Hindlimb muscle (tissue), 1 donor: ENCODE data around the gene EXOSC2. TPM values are rescaled to one million over a fixed set of nuclear protein-coding genes. Genes with fewer than 3 reads are reported as not detected.
"Not testable (repeated sequence)": the region's sequence is repeated elsewhere in the genome, so short reads cannot be mapped to it uniquely, and the experiment has no call there.

ENCODE experiments used
- DNase-seq: peaks from one replicate; pipeline ENCODE4 v3.0.0-alpha.2; 2013
- polyA plus RNA-seq: library from polyadenylated mRNA; unstranded; fragments of 120-200 nt; gene quantifications from one replicate; pipeline ENCODE4 v1.2.1, GENCODE V29; 2013; ENCODE audit not compliant: insufficient read length

EXOSC2 gene
- polyA plus RNA-seq, 1 donor: 25.5 TPM

DNA sequence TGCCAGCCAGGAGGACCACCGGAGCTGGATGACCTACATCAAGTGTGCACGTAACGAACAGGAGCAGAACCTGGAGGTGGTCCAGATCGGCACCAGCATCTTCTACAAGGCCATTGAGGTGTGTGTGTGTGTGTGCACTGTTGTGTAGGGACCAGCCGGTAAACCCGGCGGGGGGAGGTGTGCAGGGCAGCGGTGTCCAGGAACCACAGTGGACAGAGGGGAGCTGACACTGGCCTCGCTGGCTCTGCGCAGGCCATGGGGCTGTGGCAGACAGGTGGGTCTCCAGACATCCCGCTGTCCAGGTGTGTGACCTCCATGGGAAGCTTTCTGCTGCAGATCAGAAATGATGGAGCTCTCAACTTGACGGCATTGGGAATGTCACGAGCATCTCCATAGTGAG is 25.4 kb upstream of the EXOSC2 start:
- no peak for DNase-seq

- DNase-seq: no peak
Observed at GRCh38 chr9:130668659-130669058, 24.9 kb upstream of the EXOSC2 start.

DNA sequence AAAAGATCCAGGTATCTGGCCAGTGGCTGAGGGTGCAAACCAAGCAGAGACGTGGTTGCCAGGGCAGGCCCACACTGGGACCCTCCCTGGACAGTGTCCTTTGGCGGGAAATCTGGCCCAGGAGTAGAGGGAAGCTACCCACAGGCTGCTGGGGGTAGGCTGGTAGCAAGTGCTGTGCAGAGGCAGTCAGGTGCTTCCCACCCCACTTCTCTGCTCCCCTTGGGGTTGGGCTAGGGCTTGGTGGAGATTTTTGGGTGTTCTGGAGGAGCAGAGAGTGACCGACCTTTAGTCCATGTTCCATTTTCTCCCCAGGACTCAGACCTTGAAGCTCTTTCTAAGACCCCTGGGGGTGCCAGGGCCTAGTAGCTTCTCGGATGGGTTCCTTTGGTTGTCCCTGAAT is 23.6 kb upstream of the EXOSC2 start:
- no peak for DNase-seq

DNA sequence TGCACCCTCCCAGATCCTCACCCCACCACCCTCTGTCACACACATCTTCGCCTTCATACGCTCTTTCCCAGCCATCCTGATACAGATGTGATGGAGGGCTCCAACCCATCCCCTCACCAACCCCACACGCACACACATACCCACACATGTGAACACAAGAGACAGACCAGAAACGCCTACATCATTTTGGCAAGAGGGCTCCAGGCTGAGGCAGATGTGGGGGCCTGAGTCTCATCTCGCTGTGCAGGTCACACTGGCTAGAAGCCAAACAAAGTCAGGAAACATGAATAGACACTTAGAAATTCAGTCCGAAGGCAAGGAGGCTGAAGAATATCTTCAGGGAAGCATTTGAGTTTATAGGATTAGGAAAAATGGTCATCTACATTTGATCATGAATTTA is 22.9 kb upstream of the EXOSC2 start:
- no peak for DNase-seq

DNA sequence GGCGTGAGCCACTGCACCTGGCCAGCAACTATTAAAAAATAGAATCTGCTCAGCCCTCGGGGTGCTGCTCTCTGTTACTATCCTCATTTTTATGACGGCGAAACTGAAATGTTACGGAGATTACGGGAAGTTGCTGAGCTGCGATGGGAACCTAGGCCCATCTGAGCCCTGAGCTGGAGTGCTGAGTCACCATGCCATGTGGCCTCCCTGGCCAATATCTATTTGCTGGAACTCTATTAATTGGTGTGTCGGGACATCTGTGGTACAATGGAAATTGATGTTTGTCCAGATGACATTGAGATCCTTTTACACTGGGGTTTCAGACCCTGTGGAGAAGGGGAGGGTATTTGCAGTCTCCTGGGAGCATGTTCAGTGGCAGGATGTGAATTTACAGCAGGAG is 21.1 kb upstream of the EXOSC2 start:
- no peak for DNase-seq

DNA sequence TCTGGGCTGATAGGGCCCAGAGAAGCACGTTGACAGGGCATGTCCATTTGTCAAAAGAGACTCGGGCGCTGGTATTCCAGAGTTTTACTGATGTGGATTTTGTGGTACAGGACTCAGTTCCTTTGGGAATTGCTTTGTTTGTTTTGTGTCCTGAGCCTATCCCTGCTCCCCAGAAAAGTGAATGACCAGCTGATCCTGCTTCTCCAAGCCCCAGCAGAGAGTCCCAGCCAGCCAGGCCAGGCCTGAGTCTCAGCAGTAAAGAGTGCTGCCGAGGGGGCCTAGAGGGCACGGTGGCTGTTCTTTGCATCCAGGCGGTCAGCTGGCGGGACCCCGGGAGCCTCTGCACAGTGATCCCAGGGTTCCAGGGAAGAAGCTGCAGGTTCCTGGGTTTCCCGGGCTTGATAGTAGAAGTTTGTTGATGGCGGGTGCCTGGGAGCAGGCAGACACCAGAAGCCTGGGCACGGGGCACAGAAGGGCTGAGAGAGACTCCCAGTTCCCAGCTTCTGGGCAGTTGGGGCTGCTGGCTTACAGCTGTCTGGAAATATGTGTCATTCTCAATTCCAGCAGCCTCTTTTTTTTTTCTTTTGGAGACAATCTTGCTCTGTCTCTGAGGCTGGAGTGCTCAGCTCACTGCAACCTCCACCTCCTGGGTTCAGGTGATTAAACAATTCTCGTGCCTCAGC is 20.5 kb upstream of the EXOSC2 start:
- DNase-seq: no peak

DNA sequence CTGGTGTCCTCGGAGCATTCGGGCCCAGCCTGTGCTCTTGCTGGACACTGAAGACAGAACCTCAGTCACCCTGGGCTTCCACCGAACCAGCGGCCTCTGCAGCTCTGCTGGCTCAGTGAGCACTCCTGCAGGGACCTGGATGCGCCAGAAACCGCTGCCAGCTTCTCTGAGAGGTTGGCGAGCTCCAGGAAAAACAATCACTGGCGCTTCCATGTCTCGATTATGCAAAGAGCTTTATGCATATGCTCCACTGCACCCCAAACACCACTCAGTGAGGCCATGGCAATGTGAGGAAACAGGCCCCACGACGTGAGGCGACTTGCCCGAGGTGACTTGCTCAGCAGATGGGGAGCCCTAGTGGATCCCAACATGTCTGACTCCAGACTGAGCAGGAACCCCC is 18.2 kb upstream of the EXOSC2 start:
- no peak for DNase-seq

DNA sequence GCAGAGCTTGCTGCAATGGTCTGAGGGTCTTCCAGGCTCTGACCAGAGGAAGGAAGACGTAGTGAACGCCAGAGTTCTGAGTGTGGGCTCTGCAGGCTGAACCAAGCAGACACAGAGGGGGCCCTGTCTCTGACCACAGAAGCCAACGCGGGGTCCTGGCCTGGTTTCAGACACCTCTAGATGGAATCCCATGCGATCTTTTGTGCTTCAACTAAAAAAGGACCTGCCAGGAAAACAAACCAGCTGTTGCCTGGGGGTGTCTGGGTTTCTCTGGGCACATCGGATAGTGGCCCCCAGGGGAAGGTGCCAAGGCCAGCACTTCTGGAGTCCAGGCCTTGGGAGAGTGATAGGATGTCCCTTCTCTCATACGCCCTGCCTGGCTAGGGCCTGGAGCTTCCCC is 16.3 kb upstream of the EXOSC2 start:
- DNase-seq: no peak

GRCh38 chr9:130680836-130681768 is 12.5 kb upstream of the EXOSC2 start:
- DNase-seq: peak; percentile 66

GRCh38 chr9:130681769-130682420 is 11.7 kb upstream of the EXOSC2 start:
- no peak for DNase-seq

DNA sequence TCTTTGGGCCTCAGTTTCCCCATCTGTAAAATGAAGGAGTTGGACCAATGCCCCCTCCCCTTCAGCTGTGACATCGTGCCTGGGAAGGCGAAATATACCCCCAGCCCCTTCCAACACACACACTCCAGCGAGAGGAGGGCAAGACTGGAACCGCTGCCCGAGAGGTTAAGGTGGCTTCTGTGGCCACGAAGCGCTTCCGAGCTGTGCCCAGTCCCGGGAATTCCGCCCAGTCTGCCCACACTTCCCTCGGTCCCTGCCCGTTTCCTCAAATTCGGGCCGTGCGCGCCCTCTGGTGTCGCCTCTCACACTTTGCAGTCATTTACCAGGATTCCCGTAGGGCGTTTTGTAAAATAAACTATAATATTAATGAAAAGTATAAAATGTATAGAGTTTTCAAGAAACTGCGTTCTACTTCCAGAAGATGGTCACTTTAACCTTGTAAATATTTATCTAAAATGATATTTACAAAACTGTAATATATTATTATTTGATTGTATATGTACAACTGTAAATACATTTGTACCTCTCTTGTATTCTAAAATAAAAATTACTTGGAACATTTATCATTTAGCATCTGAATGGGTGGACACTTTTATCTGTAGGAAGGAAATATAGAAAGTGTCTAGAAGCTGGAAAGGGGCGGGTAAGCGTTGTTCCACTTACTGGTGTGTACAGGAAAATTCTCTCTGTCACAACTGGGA is 11.0 kb upstream of the EXOSC2 start:
- DNase-seq: peak; percentile 59

DNA sequence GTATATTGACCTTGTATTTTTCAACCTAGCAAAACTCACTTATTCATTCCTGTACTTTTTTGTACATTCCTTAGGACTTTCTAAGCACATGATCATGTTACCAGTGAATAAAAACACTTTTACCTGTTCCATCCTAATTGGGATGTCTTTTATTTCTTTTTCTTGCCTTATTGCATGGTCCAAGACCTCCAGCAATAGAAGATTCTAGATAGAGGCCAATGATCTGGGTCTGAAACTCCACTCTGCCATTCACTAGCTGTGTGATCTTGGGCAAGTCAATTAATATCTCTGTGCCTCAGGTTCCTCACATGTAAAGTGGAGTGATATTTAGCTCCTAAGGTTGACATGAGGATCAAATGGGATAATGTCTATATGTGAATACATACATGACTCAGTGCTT is 8.5 kb upstream of the EXOSC2 start:
- DNase-seq: no peak

GRCh38 chr9:130685945-130686344 is 7.6 kb upstream of the EXOSC2 start:
- not testable (repeated sequence) for DNase-seq

- no peak for DNase-seq
Observed at GRCh38 chr9:130687615-130688014, 6.0 kb upstream of the EXOSC2 start.

- DNase-seq: no peak
Observed at GRCh38 chr9:130688072-130688471, 5.5 kb upstream of the EXOSC2 start.

- DNase-seq: no peak
Observed at GRCh38 chr9:130689572-130689936, 4.0 kb upstream of the EXOSC2 start.

DNA sequence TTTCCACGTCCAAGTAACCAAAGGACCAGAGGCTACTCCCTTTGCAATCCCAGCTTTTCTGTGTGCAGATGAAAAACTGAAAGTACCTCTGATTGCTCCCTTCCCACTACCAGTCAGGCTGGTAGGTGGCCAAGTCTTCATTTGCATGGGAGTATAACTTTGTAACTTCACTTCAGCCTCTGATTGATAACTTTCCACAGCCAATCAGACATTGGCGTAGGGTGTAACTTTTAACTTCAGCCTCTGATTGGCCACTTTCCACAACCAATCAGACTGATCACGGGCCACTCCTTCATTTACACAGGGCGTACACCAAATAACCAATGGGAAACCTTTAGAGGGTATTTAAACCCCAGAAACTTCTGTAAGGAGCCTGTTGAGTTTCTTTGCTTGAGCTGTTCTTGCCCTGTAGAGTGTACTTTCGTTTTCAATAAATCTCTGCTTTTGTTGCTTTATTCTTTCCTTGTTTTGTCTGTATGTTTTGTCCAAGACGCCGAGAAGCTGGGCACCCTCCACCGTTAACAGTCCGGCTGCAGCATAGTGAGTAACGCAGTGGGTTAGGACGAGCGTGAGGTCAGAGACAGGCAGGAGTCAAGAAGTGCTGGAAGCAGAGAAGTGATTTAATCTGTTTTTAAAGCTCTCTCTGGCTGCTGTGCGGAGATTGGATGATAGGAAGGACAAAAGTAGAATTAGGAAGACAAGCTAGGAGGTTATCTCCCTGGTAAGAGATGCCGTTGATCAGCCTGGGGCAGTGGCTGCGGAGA is 3.5 kb upstream of the EXOSC2 start:
- peak; percentile 76 for DNase-seq

DNA sequence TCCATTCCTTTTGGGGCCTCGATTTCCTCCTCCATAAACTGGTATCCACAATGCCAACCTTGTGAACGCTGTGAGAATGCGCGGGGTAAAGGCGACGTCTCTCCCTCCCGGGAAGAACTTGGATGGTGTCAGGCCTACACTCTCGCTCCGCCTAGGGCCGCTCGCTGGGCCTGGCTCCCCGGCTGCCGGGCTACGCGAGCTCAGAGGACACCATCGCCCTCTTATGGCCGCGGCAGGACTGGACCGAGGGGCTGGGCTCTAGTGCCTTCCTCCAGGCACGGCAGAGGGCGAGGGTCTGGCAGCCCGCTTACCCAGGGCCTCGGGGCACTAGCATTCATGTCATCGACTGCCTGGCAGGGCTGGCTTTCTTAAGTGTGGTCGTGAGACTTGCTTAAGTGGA is 1.3 kb upstream of the EXOSC2 start:
- DNase-seq: no peak

DNA sequence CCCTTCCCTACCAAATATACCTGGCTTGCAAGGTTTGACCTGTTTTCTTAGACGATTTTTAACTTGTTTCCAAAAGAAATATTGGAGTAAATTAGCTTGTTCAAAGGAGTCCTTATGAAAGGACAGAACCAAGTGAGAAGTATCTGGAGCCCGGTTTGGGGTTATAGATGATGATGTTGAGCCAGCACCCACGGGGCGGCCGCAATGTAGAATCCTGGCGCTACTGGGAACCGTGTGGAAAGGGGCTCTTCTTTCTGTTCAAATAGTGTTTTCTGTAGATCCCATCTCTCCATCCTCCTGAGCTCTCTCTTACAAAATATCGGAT is 517 bp upstream of the EXOSC2 start:
- DNase-seq: no peak

DNA sequence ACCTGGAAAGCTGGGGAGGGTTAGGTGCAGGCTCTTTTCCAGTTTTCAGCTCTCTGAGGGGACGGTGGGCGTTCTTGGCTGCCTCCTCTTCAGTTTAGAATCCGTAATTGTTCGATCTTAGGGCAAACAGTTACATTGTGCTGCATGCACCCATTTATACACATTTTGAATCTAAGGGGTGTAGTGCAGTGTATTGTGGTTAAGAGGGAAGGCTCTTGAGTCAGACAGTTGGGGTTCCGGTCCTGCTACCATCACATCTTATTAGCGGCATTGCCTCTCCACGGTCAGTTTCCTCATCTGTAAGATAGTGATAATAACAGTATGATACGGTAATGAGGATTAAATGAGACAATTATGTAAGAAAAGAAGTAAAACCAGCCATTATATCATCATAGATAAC is 625 bp downstream of the EXOSC2 start:
- no peak for DNase-seq

DNA sequence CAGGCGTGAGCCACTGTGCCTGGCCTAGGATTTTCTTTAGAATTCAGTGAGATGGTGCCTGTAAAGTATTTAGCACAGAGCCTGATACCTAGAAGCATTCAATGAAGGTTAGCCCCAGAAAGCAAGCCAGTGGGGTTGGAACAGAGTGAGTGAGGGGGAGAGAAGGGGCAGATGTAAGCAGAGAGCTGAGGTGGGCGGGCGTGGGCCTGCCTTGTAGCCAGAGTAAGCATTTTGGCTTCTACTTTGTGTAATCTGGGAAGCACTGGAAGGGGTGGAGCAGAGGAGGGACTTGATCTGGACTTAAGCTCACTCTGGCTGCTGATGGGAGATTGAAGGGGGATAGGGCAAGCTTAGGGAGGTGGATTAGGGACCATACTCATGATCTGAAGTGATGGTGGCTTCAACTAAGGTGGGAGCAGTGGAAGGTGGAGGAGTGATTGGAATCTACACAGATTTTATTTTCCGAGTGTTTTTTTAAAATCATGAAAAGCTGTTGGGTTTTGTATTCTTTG is 2.6 kb downstream of the EXOSC2 start:
- DNase-seq: no peak

GRCh38 chr9:130696996-130697395 is 3.4 kb downstream of the EXOSC2 start:
- no peak for DNase-seq
